Caco-2 (cell line): ENCODE measurements around the gene CNTN1. TPM values are rescaled to one million over a fixed set of nuclear protein-coding genes. Genes with fewer than 3 reads are reported as not detected.

Source experiments
- BruUV-seq: library from RNA; stranded (reverse); fragments of 400-500 nt; replicated peaks from 2 replicates; lab custom pipeline; 2021; lab: Mats Ljungman, UMichigan
- CTCF ChIA-PET: fragments of 300-600 bp; sonication (Branson Sonifier 250); formaldehyde crosslinking; loops from one replicate; lab custom pipeline; 2022; ENCODE audit warnings: antibody characterized with exemption; lab: Charles Lee
- POLR2A ChIA-PET: fragments of 300-600 bp; sonication (Branson Sonifier 250); formaldehyde crosslinking; loops from one replicate; lab custom pipeline; 2022; ENCODE audit warnings: antibody characterized with exemption; lab: Charles Lee
- DNase-seq, 2 experiments: peaks; one replicate each; pipeline versions ENCODE4 v3.0.0 to v3.0.0-alpha.2; 2020 to 2022
- H3K27me3 ChIP-seq: replicated peaks from 2 replicates; pipeline ENCODE4 v1.6.0; 2011; ENCODE audit warnings: low read length; ENCODE audit not compliant: control insufficient read depth, insufficient read depth
- H3K36me3 ChIP-seq: 2 replicates; pipeline ENCODE4 v1.5.1; 2011; ENCODE audit warnings: low read length; ENCODE audit not compliant: control insufficient read depth, insufficient read depth
- H3K4me1 ChIP-seq: fragments of 250-450 bp; sonication (Bioruptor Pico); 2 replicates; pipeline ENCODE4 v1.5.1; 2020; ENCODE audit warnings: mild to moderate bottlenecking
- H3K4me3 ChIP-seq: 2 replicates; pipeline ENCODE4 v1.5.1; 2011; ENCODE audit warnings: low read depth, mild to moderate bottlenecking, control low read depth, low read length
- H3K9me3 ChIP-seq: fragments of 250-450 bp; sonication (Bioruptor Pico); 2 replicates; pipeline ENCODE4 v1.5.1; 2020; ENCODE audit warnings: mild to moderate bottlenecking, moderate library complexity
- H3K27ac Mint-ChIP-seq: one replicate; pipeline ENCODE4 v1.8.0; 2022; ENCODE audit warnings: mixed read lengths; ENCODE audit not compliant: unreplicated experiment
- H3K27me3 Mint-ChIP-seq: one replicate; pipeline ENCODE4 v1.8.0; 2022; ENCODE audit warnings: mixed read lengths; ENCODE audit not compliant: insufficient read depth, unreplicated experiment
- H3K36me3 Mint-ChIP-seq: one replicate; pipeline ENCODE4 v1.8.0; 2022; ENCODE audit warnings: mild to moderate bottlenecking, mixed read lengths; ENCODE audit not compliant: insufficient read depth, unreplicated experiment
- H3K4me1 Mint-ChIP-seq: one replicate; pipeline ENCODE4 v1.8.0; 2022; ENCODE audit warnings: low read depth, mixed read lengths; ENCODE audit not compliant: unreplicated experiment
- H3K4me3 Mint-ChIP-seq: one replicate; pipeline ENCODE4 v1.8.0; 2022; ENCODE audit warnings: mild to moderate bottlenecking, moderate library complexity, mixed read lengths; ENCODE audit not compliant: unreplicated experiment
- H3K9me3 Mint-ChIP-seq: one replicate; pipeline ENCODE4 v1.8.0; 2022; ENCODE audit warnings: mixed read lengths; ENCODE audit not compliant: unreplicated experiment
- CTCF ChIP-seq, 2 experiments: fragments of 200-600 bp in 1 of 2; IDR thresholded peaks; 1 replicate in 1 of 2; 2 replicates in 1 of 2; pipeline versions ENCODE4 v1.5.1 to v1.8.0; 2011 to 2022; ENCODE audit warnings: antibody characterized with exemption in 1 of 2, control low read depth in 1 of 2, inconsistent platforms in 1 of 2, low read depth in 1 of 2, low read length in 1 of 2, mild to moderate bottlenecking in 1 of 2, moderate library complexity in 1 of 2; ENCODE audit not compliant: insufficient read depth in 1 of 2, severe bottlenecking in 1 of 2, unreplicated experiment in 1 of 2
- intact Hi-C: fragments of 100-400 bp; cut with micrococcal nuclease; formaldehyde crosslinking; loops from one replicate; pipeline ENCODE4 v1.10.0; 2022; ENCODE audit not compliant: unreplicated experiment
- total RNA-seq: library from RNA; stranded (reverse); gene quantifications from 2 replicates; pipeline ENCODE4 v1.2.3, GENCODE V29; 2022

Gene CNTN1
- total RNA-seq, 1 experiment from 2014 or later, result not detected

GRCh38 chr12:40770781-40771180, 78.5 kb downstream of the CNTN1 start:
- Histone ChIP-seq H3K9me3 (no peaks in the 10 kb centered on the region), H3K4me3 (no peak overlapping the region), H3K4me1 (no peaks in the 10 kb centered on the region), H3K36me3 (no peaks in the 10 kb centered on the region), H3K27me3 (no peaks in the 10 kb centered on the region)
- DNase-seq, result no peak
- intact Hi-C loops, result no loop called here
- TF ChIP-seq CTCF (IDR thresholded peaks at IDR 0.05; ENCODE audit: insufficient read depth in 1 of 2, low read depth in 1 of 2, low read length in 1 of 2, severe bottlenecking in 1 of 2, unreplicated experiment in 1 of 2), result no peak
- Mint-ChIP-seq H3K27me3 (peaks cover 2% of the 10 kb centered on the region), H3K4me3 (no peak overlapping the region), H3K9me3 (no peaks in the 10 kb centered on the region), H3K27ac (no peak overlapping the region), H3K4me1 (no peaks in the 10 kb centered on the region), H3K36me3 (no peaks in the 10 kb centered on the region)
- ChIA-PET POLR2A (no interaction called here), CTCF (no interaction called here)
- no TSS peak for BruUV-seq

GRCh38 chr12:40775661-40776060, 83.4 kb downstream of the CNTN1 start:
- BruUV-seq, result no TSS peak
- H3K9me3 ChIP-seq, result no peaks in the 10 kb centered on the region
- no peaks in the 10 kb centered on the region for H3K27me3 ChIP-seq
- H3K27me3 Mint-ChIP-seq, result peaks cover 5% of the 10 kb centered on the region
- no peak for TF ChIP-seq CTCF (IDR thresholded peaks at IDR 0.05; ENCODE audit: insufficient read depth in 1 of 2, low read depth in 1 of 2, low read length in 1 of 2, severe bottlenecking in 1 of 2, unreplicated experiment in 1 of 2)
- CTCF ChIA-PET, result no interaction called here
- no peaks in the 10 kb centered on the region for H3K36me3 ChIP-seq
- DNase-seq, result no peak
- H3K27ac Mint-ChIP-seq, result no peak overlapping the region
- H3K4me3 ChIP-seq, result no peak overlapping the region
- H3K4me3 Mint-ChIP-seq, result no peak overlapping the region
- H3K4me1 ChIP-seq, result no peaks in the 10 kb centered on the region
- POLR2A ChIA-PET, result no interaction called here
- H3K9me3 Mint-ChIP-seq, result no peaks in the 10 kb centered on the region
- H3K36me3 Mint-ChIP-seq, result no peaks in the 10 kb centered on the region
- H3K4me1 Mint-ChIP-seq, result no peaks in the 10 kb centered on the region
- intact Hi-C loops, result no loop called here

GRCh38 chr12:40784102-40784501, 91.9 kb downstream of the CNTN1 start:
- no peak for TF ChIP-seq CTCF (IDR thresholded peaks at IDR 0.05; ENCODE audit: insufficient read depth in 1 of 2, low read depth in 1 of 2, low read length in 1 of 2, severe bottlenecking in 1 of 2, unreplicated experiment in 1 of 2)
- H3K9me3 ChIP-seq, result no peaks in the 10 kb centered on the region
- H3K4me3 ChIP-seq, result no peak overlapping the region
- ChIA-PET CTCF (no interaction called here), POLR2A (no interaction called here)
- H3K27ac Mint-ChIP-seq, result no peak overlapping the region
- no peaks in the 10 kb centered on the region for H3K4me1 Mint-ChIP-seq
- DNase-seq, result no peak
- no peak overlapping the region for H3K4me3 Mint-ChIP-seq
- intact Hi-C loops, result no loop called here
- H3K4me1 ChIP-seq, result no peaks in the 10 kb centered on the region
- BruUV-seq, result no TSS peak
- peaks cover 13% of the 10 kb centered on the region for H3K9me3 Mint-ChIP-seq
- no peaks in the 10 kb centered on the region for H3K27me3 ChIP-seq
- H3K36me3 Mint-ChIP-seq, result no peaks in the 10 kb centered on the region
- H3K27me3 Mint-ChIP-seq, result no peaks in the 10 kb centered on the region
- H3K36me3 ChIP-seq, result no peaks in the 10 kb centered on the region
